GM13976 (cell line): ENCODE data around the gene ROBO1.
A peak's percentile ranks its signal among the peaks of the same experiment; 100 is the strongest.

Source experiments
- DNase-seq: peaks from one replicate; pipeline ENCODE4 v3.0.0; 2012; ENCODE audit warnings: low spot score
- CTCF ChIP-seq: IDR thresholded peaks from 2 replicates; pipeline ENCODE4 v1.5.1; 2012; ENCODE audit warnings: borderline replicate concordance, mild to moderate bottlenecking; ENCODE audit not compliant: insufficient read depth; ENCODE audit errors: extremely low read depth, missing control alignments, control extremely low read depth
- in situ Hi-C: fragments of 300-500 bp; cut with MboI; formaldehyde crosslinking; loops from one replicate; pipeline ENCODE4 v1.12.0; 2022; ENCODE audit warnings: low sequenced_read_pairs, mixed read lengths, inconsistent platforms; ENCODE audit not compliant: unreplicated experiment

The ROBO1 gene

GRCh38 chr3:79586232-79586631 is 181.6 kb downstream of the ROBO1 start:
- in situ Hi-C loops = no loop called here
- no peak for TF ChIP-seq CTCF
- DNase-seq = no peak

- DNase-seq = no peak
- in situ Hi-C loops = no loop called here
- TF ChIP-seq CTCF = no peak
Observed at GRCh38 chr3:79572930-79573329, 194.9 kb downstream of the ROBO1 start.

GRCh38 chr3:79568938-79569337 is 198.9 kb downstream of the ROBO1 start:
- no peak for DNase-seq
- in situ Hi-C loops = no loop called here
- TF ChIP-seq CTCF = no peak

- no peak for TF ChIP-seq CTCF
- in situ Hi-C loops = no loop called here
- DNase-seq = peak; percentile 6
Observed at GRCh38 chr3:79564192-79564591, 203.6 kb downstream of the ROBO1 start.

GRCh38 chr3:79560698-79561097 is 207.1 kb downstream of the ROBO1 start:
- in situ Hi-C loops = no loop called here
- DNase-seq = no peak
- TF ChIP-seq CTCF = no peak

GRCh38 chr3:79558943-79559342 is 208.9 kb downstream of the ROBO1 start:
- no peak for TF ChIP-seq CTCF
- no peak for DNase-seq
- in situ Hi-C loops = no loop called here

- in situ Hi-C loops = no loop called here
- no peak for TF ChIP-seq CTCF
- DNase-seq = no peak
Observed at GRCh38 chr3:79555655-79556054, 212.1 kb downstream of the ROBO1 start.
